A549 (cell line): ENCODE results near the gene STX18.

ENCODE experiments used
- CTCF ChIP-seq: fragments of >200 bp; sonication (Bioruptor Twin); formaldehyde crosslinking; IDR thresholded peaks from 3 replicates; pipeline ENCODE4 v1.5.1; 2016
- E2F6 ChIP-seq: IDR thresholded peaks from 2 replicates; pipeline ENCODE4 v1.6.1; 2012; ENCODE audit warnings: low read depth, borderline replicate concordance
- EHMT2 ChIP-seq: fragments of 200-600 bp; sonication (generic); IDR thresholded peaks from 2 replicates; pipeline ENCODE4 v1.6.1; 2016; ENCODE audit warnings: antibody characterized with exemption, low read depth, mild to moderate bottlenecking, moderate library complexity
- EP300 ChIP-seq, 2 experiments: fragments of >200 bp; sonication (Bioruptor Twin); formaldehyde crosslinking; IDR thresholded peaks; 2 replicates in 1 of 2; 3 replicates in 1 of 2; pipeline ENCODE4 v1.6.1; 2016 to 2017
- KDM1A ChIP-seq: fragments of 200-600 bp; sonication (generic); IDR thresholded peaks from 2 replicates; pipeline ENCODE4 v1.6.1; 2016; ENCODE audit warnings: low read depth, mild to moderate bottlenecking
- NPAS2 ChIP-seq: fragments of 250-450 bp; sonication (Bioruptor Pico); IDR thresholded peaks from 2 replicates; pipeline ENCODE4 v1.8.0; 2022; ENCODE audit warnings: mild to moderate bottlenecking, moderate library complexity, borderline replicate concordance
- PHF8 ChIP-seq: fragments of 200-600 bp; sonication (generic); IDR thresholded peaks from 2 replicates; pipeline ENCODE4 v1.6.1; 2016; ENCODE audit warnings: low read depth, mild to moderate bottlenecking, antibody characterized with exemption, moderate library complexity, borderline replicate concordance
- POLR2A ChIP-seq: IDR thresholded peaks from 2 replicates; pipeline ENCODE4 v1.6.1; 2012; ENCODE audit warnings: mild to moderate bottlenecking, low read length
- POLR2AphosphoS2 ChIP-seq: conservative IDR thresholded peaks from 2 replicates; pipeline ENCODE4 v1.6.1; 2012; ENCODE audit warnings: low read length, improper control_type of control experiment, inconsistent platforms
- RCOR1 ChIP-seq: fragments of 150-350 bp; IDR thresholded peaks from 2 replicates; pipeline ENCODE4 v1.6.1; 2014; ENCODE audit warnings: antibody characterized with exemption, low read length, low read depth
- REST ChIP-seq: fragments of 200-600 bp; sonication (generic); IDR thresholded peaks from 2 replicates; pipeline ENCODE4 v1.6.1; 2016; ENCODE audit warnings: antibody characterized with exemption, mild to moderate bottlenecking, moderate library complexity
- RFX5 ChIP-seq: fragments of 450-650 bp; IDR thresholded peaks from 2 replicates; pipeline ENCODE4 v1.7.1; 2014; ENCODE audit warnings: antibody characterized with exemption, mild to moderate bottlenecking, moderate library complexity

- no peak for TF ChIP-seq CTCF
- TF ChIP-seq RFX5 = no peak
- no peak for TF ChIP-seq PHF8
- no peak for TF ChIP-seq KDM1A
- TF ChIP-seq EHMT2 = no peak
- no peak for TF ChIP-seq NPAS2 (CRISPR knock-in tag)
- TF ChIP-seq REST = no peak
- no peak for TF ChIP-seq RCOR1
- TF ChIP-seq E2F6 = no peak
- TF ChIP-seq POLR2A = no peak
- no peak for TF ChIP-seq EP300 (IDR thresholded peaks at IDR 0.05)
- TF ChIP-seq POLR2AphosphoS2 = no peak
These were observed 140.8 kb downstream of the STX18 start for GRCh38 chr4:4401036-4401435.
